ENCODE data around the gene PXK. TPM values are rescaled to one million over a fixed set of nuclear protein-coding genes. Genes with fewer than 3 reads are reported as not detected.
A peak's percentile ranks its signal among the peaks of the same experiment; 100 is the strongest.

PXK gene
- total and polyA plus RNA-seq, 2 donors (not counting 1 experiment from before 2014, with no cell fraction given) = 54.6 to 65.2 TPM

DNA sequence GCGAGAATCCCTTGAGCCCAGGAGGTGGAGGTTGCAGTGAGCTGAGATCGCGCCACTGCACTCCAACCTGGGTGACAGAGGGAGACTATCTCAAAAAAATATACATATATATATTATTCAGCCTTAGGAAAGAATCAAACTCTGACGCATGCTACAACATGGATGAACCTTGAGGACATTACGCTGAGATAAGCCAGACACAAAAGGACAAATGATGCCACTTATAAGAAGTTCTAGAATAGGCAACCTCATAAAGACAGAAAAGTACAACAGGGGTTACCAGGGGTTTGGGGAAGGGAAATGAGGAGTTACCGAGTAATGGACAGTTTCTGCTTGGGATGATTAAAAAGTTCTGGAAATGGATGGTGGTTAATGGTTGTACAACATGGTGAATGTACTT is 100.2 kb downstream of the PXK start:
- Histone ChIP-seq H3K27ac (ENCODE audit: insufficient read depth, low read length) (peak overlapping the region; percentile 89), H3K27me3 (ENCODE audit: control insufficient read depth, insufficient read depth, low read length) (no peaks in the 10 kb centered on the region), H3K9me3 (ENCODE audit: control insufficient read depth, insufficient read depth, low read depth, low read length) (no peaks in the 10 kb centered on the region), H3K4me1 (ENCODE audit: control insufficient read depth, extremely low read depth, insufficient read depth, low read length) (peaks cover 16% of the 10 kb centered on the region), H3K4me2 (ENCODE audit: extremely low read depth, insufficient read depth, low read length) (peak overlapping the region; percentile 91), H3K9ac (ENCODE audit: insufficient read depth, low read length) (peak overlapping the region; percentile 89), H3K79me2 (ENCODE audit: control insufficient read depth, insufficient read depth, low read length) (peaks cover 20% of the 10 kb centered on the region), H3K4me3 (replicated peaks in 1 of 4; ENCODE audit: control extremely low read depth in 1 of 4, insufficient read depth in 1 of 4, low read depth in 3 of 4, low read length in 4 of 4) (peak overlapping the region; percentile 73 to 96 (median 88)), H4K20me1 (ENCODE audit: control insufficient read depth, extremely low read depth, insufficient read depth, low read length) (no peaks in the 10 kb centered on the region), H3K36me3 (ENCODE audit: control insufficient read depth, insufficient read depth, low read length) (peaks cover 9% of the 10 kb centered on the region), H2AFZ (ENCODE audit: low read length) (peak overlapping the region; percentile 59)
- TF ChIP-seq EZH2 (IDR thresholded peaks at IDR 0.05; ENCODE audit: low read length, missing control alignments) = no peak
- TF ChIP-seq, protein P1, sequence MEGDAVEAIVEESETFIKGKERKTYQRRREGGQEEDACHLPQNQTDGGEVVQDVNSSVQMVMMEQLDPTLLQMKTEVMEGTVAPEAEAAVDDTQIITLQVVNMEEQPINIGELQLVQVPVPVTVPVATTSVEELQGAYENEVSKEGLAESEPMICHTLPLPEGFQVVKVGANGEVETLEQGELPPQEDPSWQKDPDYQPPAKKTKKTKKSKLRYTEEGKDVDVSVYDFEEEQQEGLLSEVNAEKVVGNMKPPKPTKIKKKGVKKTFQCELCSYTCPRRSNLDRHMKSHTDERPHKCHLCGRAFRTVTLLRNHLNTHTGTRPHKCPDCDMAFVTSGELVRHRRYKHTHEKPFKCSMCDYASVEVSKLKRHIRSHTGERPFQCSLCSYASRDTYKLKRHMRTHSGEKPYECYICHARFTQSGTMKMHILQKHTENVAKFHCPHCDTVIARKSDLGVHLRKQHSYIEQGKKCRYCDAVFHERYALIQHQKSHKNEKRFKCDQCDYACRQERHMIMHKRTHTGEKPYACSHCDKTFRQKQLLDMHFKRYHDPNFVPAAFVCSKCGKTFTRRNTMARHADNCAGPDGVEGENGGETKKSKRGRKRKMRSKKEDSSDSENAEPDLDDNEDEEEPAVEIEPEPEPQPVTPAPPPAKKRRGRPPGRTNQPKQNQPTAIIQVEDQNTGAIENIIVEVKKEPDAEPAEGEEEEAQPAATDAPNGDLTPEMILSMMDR (conservative IDR thresholded peaks at IDR 0.05 in 1 of 2, IDR thresholded peaks at IDR 0.05 in 1 of 2; ENCODE audit: low read depth in 1 of 2, low read length in 2 of 2) = no peak
- no peak for DNase-seq (ENCODE audit: low read depth in 2 of 2)

DNA sequence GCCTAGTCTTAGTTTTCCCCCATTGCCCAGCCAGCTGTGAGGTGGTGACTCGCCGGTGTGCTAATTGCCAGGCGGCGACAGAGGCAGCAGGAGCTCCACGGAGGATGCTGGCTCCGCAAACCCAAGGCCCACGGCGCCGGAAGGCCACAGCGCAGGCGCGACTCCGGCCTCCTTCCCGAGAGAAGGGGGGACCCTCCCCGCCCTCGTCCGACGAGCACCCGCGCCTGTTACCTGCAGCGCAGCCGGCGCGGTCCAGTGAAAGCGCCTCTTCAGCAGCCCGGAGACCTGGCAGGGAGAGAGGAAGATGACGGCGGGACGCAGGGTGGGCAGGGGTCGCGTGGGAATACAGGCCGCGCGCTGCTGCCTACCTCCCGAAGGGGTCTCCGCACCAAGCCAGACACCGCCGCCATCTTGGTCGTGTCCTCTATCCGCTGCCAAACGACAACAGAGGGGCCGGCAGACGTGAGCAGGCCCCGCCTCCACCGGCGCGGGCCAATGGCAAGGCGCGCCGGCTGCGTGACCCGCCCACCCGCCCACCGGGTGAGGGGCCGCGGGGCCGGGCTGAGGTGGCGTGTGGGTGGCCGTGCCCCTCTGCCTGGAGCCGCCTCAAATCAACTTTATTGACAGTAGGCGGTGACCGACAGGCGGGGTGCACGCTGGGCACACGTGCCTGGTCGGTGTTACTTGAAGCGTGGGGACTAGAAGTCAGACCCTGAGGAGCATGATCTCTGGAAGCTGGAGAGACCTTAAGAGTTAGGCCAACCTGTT is 100.9 kb downstream of the PXK start, which contains the start of gene PDHB:
Gene PDHB (minus strand): TSS at position 433 of the 768 bp plus-strand sequence. CDS start 23 bp downstream, at position 410.
- Histone ChIP-seq H3K36me3 (ENCODE audit: control insufficient read depth, insufficient read depth, low read length) (peaks cover 9% of the 10 kb centered on the region), H3K79me2 (ENCODE audit: control insufficient read depth, insufficient read depth, low read length) (peaks cover 20% of the 10 kb centered on the region), H3K9me3 (ENCODE audit: control insufficient read depth, insufficient read depth, low read depth, low read length) (no peaks in the 10 kb centered on the region), H3K4me3 (replicated peaks in 1 of 4; ENCODE audit: control extremely low read depth in 1 of 4, insufficient read depth in 1 of 4, low read depth in 3 of 4, low read length in 4 of 4) (peak within 1 kb of the TSS; percentile 73 to 96 (median 88)), H4K20me1 (ENCODE audit: control insufficient read depth, extremely low read depth, insufficient read depth, low read length) (no peaks in the 10 kb centered on the region), H3K4me2 (ENCODE audit: extremely low read depth, insufficient read depth, low read length) (peak within 1 kb of the TSS; percentile 91), H3K9ac (ENCODE audit: insufficient read depth, low read length) (peak within 1 kb of the TSS; percentile 89), H3K4me1 (ENCODE audit: control insufficient read depth, extremely low read depth, insufficient read depth, low read length) (peaks cover 16% of the 10 kb centered on the region), H3K27me3 (ENCODE audit: control insufficient read depth, insufficient read depth, low read length) (no peaks in the 10 kb centered on the region), H3K27ac (ENCODE audit: insufficient read depth, low read length) (peak within 1 kb of the TSS; percentile 89), H2AFZ (ENCODE audit: low read length) (peak within 1 kb of the TSS; percentile 96)
- TF ChIP-seq, protein P1 (conservative IDR thresholded peaks at IDR 0.05 in 1 of 2, IDR thresholded peaks at IDR 0.05 in 1 of 2; ENCODE audit: low read depth in 1 of 2, low read length in 2 of 2) = no peak
- no peak for TF ChIP-seq EZH2 (IDR thresholded peaks at IDR 0.05; ENCODE audit: low read length, missing control alignments)
- peak; percentile 87 for DNase-seq (ENCODE audit: low read depth in 2 of 2)

DNA sequence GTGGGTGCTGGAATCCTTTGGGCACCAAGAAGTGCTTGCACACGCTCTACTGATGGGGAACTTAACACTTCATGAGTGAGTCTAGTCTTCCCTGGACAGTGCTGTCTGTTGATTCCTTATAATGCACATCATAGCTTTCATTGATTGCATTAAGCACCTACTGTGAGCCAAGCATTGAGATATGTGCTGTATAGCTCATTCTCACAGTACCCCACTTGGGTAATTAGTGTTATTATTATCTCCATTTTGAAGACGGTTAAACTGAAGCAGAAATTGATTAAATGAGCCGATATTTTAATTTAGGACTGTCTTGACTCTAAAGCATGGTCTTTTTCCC is 101.4 kb downstream of the PXK start:
- H3K4me3 ChIP-seq (replicated peaks in 1 of 4; ENCODE audit: control extremely low read depth in 1 of 4, insufficient read depth in 1 of 4, low read depth in 3 of 4, low read length in 4 of 4) = peak overlapping the region in 3 of 4 experiments; percentile 37 to 87 (median 59)
- peak overlapping the region; percentile 50 for H2AFZ ChIP-seq (ENCODE audit: low read length)
- H3K36me3 ChIP-seq (ENCODE audit: control insufficient read depth, insufficient read depth, low read length) = peaks cover 9% of the 10 kb centered on the region
- peak overlapping the region; percentile 54 for H3K4me2 ChIP-seq (ENCODE audit: extremely low read depth, insufficient read depth, low read length)
- peaks cover 20% of the 10 kb centered on the region for H3K79me2 ChIP-seq (ENCODE audit: control insufficient read depth, insufficient read depth, low read length)
- no peak overlapping the region for H3K9ac ChIP-seq (ENCODE audit: insufficient read depth, low read length)
- no peaks in the 10 kb centered on the region for H4K20me1 ChIP-seq (ENCODE audit: control insufficient read depth, extremely low read depth, insufficient read depth, low read length)
- TF ChIP-seq, protein P1 (conservative IDR thresholded peaks at IDR 0.05 in 1 of 2, IDR thresholded peaks at IDR 0.05 in 1 of 2; ENCODE audit: low read depth in 1 of 2, low read length in 2 of 2) = no peak
- TF ChIP-seq EZH2 (IDR thresholded peaks at IDR 0.05; ENCODE audit: low read length, missing control alignments) = no peak
- no peak for DNase-seq (ENCODE audit: low read depth in 2 of 2)
- no peaks in the 10 kb centered on the region for H3K27me3 ChIP-seq (ENCODE audit: control insufficient read depth, insufficient read depth, low read length)
- no peaks in the 10 kb centered on the region for H3K9me3 ChIP-seq (ENCODE audit: control insufficient read depth, insufficient read depth, low read depth, low read length)
- peak overlapping the region; percentile 46 for H3K27ac ChIP-seq (ENCODE audit: insufficient read depth, low read length)
- H3K4me1 ChIP-seq (ENCODE audit: control insufficient read depth, extremely low read depth, insufficient read depth, low read length) = peaks cover 16% of the 10 kb centered on the region

Data from fibroblast of lung (primary cell).